MM.1S (cell line): ENCODE results near the gene ALKBH6.

ENCODE experiments used
- DNase-seq: peaks from one replicate; pipeline ENCODE4 v3.0.0-alpha.2; 2015
- H2AFZ ChIP-seq: fragments of 300-600 bp; sonication (generic); 2 replicates; pipeline ENCODE4 v1.6.0; 2016; ENCODE audit warnings: antibody characterized with exemption, low read length
- H3F3A ChIP-seq: fragments of 300-600 bp; sonication (generic); 2 replicates; pipeline ENCODE4 v1.6.1; 2016; ENCODE audit warnings: mild to moderate bottlenecking, antibody characterized with exemption, low read length, moderate library complexity, mixed read lengths; ENCODE audit not compliant: insufficient read depth
- H3K27ac ChIP-seq: fragments of 300-600 bp; sonication (generic); 2 replicates; pipeline ENCODE4 v1.5.1; 2016; ENCODE audit warnings: mild to moderate bottlenecking, low read length
- H3K27me3 ChIP-seq: fragments of 300-600 bp; sonication (generic); replicated peaks from 2 replicates; pipeline ENCODE4 v1.6.0; 2016; ENCODE audit warnings: low read length; ENCODE audit not compliant: insufficient read depth
- H3K36me3 ChIP-seq: fragments of 300-600 bp; sonication (generic); replicated peaks from 2 replicates; pipeline ENCODE4 v1.6.1; 2016; ENCODE audit warnings: mild to moderate bottlenecking, low read length, mixed read lengths; ENCODE audit not compliant: insufficient read depth
- H3K4me1 ChIP-seq: fragments of 300-600 bp; sonication (generic); 2 replicates; pipeline ENCODE4 v1.6.1; 2016; ENCODE audit warnings: low read length, mixed read lengths
- H3K4me2 ChIP-seq: fragments of 300-600 bp; sonication (generic); 2 replicates; pipeline ENCODE4 v1.6.0; 2016; ENCODE audit warnings: low read depth, low read length
- H3K4me3 ChIP-seq: fragments of 300-600 bp; sonication (generic); 2 replicates; pipeline ENCODE4 v1.5.1; 2016; ENCODE audit warnings: low read length, mixed read lengths
- H3K79me2 ChIP-seq: fragments of 300-600 bp; sonication (generic); 2 replicates; pipeline ENCODE4 v1.6.1; 2016; ENCODE audit warnings: mixed run types, low read length, mixed read lengths
- H3K9ac ChIP-seq: fragments of 300-600 bp; sonication (generic); 2 replicates; pipeline ENCODE4 v1.6.1; 2016; ENCODE audit warnings: low read length, mixed read lengths
- H3K9me2 ChIP-seq: fragments of 300-600 bp; sonication (generic); replicated peaks from 2 replicates; pipeline ENCODE4 v1.6.1; 2016; ENCODE audit warnings: mild to moderate bottlenecking, low read length, mixed read lengths; ENCODE audit not compliant: insufficient read depth
- H3K9me3 ChIP-seq: fragments of 300-600 bp; sonication (generic); replicated peaks from 2 replicates; pipeline ENCODE4 v1.6.1; 2016; ENCODE audit warnings: mild to moderate bottlenecking, low read length, mixed read lengths; ENCODE audit not compliant: insufficient read depth
- H4K20me1 ChIP-seq: fragments of 300-600 bp; sonication (generic); 2 replicates; pipeline ENCODE4 v1.6.1; 2016; ENCODE audit warnings: mild to moderate bottlenecking, low read length, moderate library complexity, mixed read lengths; ENCODE audit not compliant: insufficient read depth
- CTCF ChIP-seq: fragments of 300-600 bp; sonication (generic); IDR thresholded peaks from 2 replicates; pipeline ENCODE4 v1.5.1; 2016; ENCODE audit warnings: antibody characterized with exemption, low read length, mixed read lengths
- EZH2 ChIP-seq: fragments of 300-600 bp; sonication (generic); optimal IDR thresholded peaks from 2 replicates; pipeline ENCODE3; 2017; ENCODE audit warnings: low read depth, mild to moderate bottlenecking, antibody characterized with exemption, low read length, mixed read lengths
- EZH2phosphoT487 ChIP-seq: fragments of 300-600 bp; sonication (generic); IDR thresholded peaks from 2 replicates; pipeline ENCODE4 v1.6.1; 2018; ENCODE audit warnings: antibody characterized with exemption, low read length

The ALKBH6 gene

GRCh38 chr19:35963514-35963913 is 50.5 kb downstream of the ALKBH6 start:
- Histone ChIP-seq H3K9me2 (no peaks in the 10 kb centered on the region), H3K4me3 (no peak overlapping the region), H3K9ac (no peak overlapping the region), H3K4me1 (no peaks in the 10 kb centered on the region), H3K27me3 (peaks cover 62% of the 10 kb centered on the region), H3F3A (no peaks in the 10 kb centered on the region), H2AFZ (no peak overlapping the region), H3K4me2 (no peak overlapping the region), H3K27ac (no peak overlapping the region), H3K9me3 (no peaks in the 10 kb centered on the region), H3K79me2 (no peaks in the 10 kb centered on the region), H4K20me1 (no peaks in the 10 kb centered on the region), H3K36me3 (no peaks in the 10 kb centered on the region)
- TF ChIP-seq CTCF (no peak), EZH2phosphoT487 (no peak), EZH2 (no peak)
- no peak for DNase-seq

GRCh38 chr19:35960432-35960972 is 53.5 kb downstream of the ALKBH6 start:
- Histone ChIP-seq H3K4me2 (no peak overlapping the region), H3F3A (no peaks in the 10 kb centered on the region), H3K79me2 (no peaks in the 10 kb centered on the region), H3K4me1 (no peaks in the 10 kb centered on the region), H3K27me3 (peaks cover 61% of the 10 kb centered on the region), H3K36me3 (no peaks in the 10 kb centered on the region), H2AFZ (no peak overlapping the region), H3K9me3 (no peaks in the 10 kb centered on the region), H3K27ac (no peak overlapping the region), H4K20me1 (no peaks in the 10 kb centered on the region), H3K9ac (no peak overlapping the region), H3K4me3 (no peak overlapping the region), H3K9me2 (no peaks in the 10 kb centered on the region)
- no peak for DNase-seq
- TF ChIP-seq CTCF (no peak), EZH2phosphoT487 (no peak), EZH2 (no peak)

- H3K9me3 ChIP-seq = no peaks in the 10 kb centered on the region
- no peaks in the 10 kb centered on the region for H3K79me2 ChIP-seq
- H3K9me2 ChIP-seq = no peaks in the 10 kb centered on the region
- H3K4me3 ChIP-seq = no peak overlapping the region
- H4K20me1 ChIP-seq = no peaks in the 10 kb centered on the region
- no peak overlapping the region for H3K27ac ChIP-seq
- H3K9ac ChIP-seq = no peak overlapping the region
- TF ChIP-seq EZH2 (no peak), EZH2phosphoT487 (no peak), CTCF (no peak)
- DNase-seq = no peak
- H3K4me1 ChIP-seq = no peaks in the 10 kb centered on the region
- H3K27me3 ChIP-seq = peaks cover 59% of the 10 kb centered on the region
- no peak overlapping the region for H3K4me2 ChIP-seq
- no peaks in the 10 kb centered on the region for H3F3A ChIP-seq
- H3K36me3 ChIP-seq = no peaks in the 10 kb centered on the region
- H2AFZ ChIP-seq = no peak overlapping the region
Measured at GRCh38 chr19:35959968-35960320, 54.1 kb downstream of the ALKBH6 start.
